K562 (cell line): ENCODE results near the gene LSP1. TPM values are rescaled to one million over a fixed set of nuclear protein-coding genes. Genes with fewer than 3 reads are reported as not detected.

Source experiments
- ATAC-seq: fragments of 200-7000 bp; cut with Tn5 transposase; 3 replicates; pipeline ENCODE4 v1.9.1; 2020; ENCODE audit warnings: moderate library complexity
- BruUV-seq: library from RNA; stranded (reverse); fragments of 400-500 nt; replicated peaks from 2 replicates; lab custom pipeline; 2021; lab: Mats Ljungman, UMichigan
- CTCF ChIA-PET: fragments of 300-600 bp; formaldehyde crosslinking; extraction: SDS; loops from one replicate; lab custom pipeline; 2021; ENCODE audit warnings: low intra/inter-chr PET ratio; lab: Yijun Ruan, JAX
- POLR2A ChIA-PET: fragments of 300-600, 350-650 bp; sonication (Branson Sonifier 250); formaldehyde crosslinking; extraction: SDS; loops from one replicate; lab custom pipeline; 2021; ENCODE audit warnings: antibody characterized with exemption, inconsistent platforms; lab: Yijun Ruan, JAX
- DNase-seq, 4 experiments: peaks; one replicate each; pipeline versions ENCODE4 v3.0.0 to v3.0.0-alpha.2; 2011 to 2018; ENCODE audit warnings: low spot score in 3 of 4, mixed read lengths in 3 of 4; ENCODE audit errors: extremely low read depth in 1 of 4
- FAIRE-seq: peaks from 2 replicates; lab custom pipeline; 2011; peaks lifted over from hg19 to GRCh38; lab: Jason Lieb, UNC
- H2AFZ ChIP-seq: 2 replicates; pipeline ENCODE4 v1.6.0; 2011; ENCODE audit warnings: low read depth, low read length, control low read depth, inconsistent platforms
- H3K27ac ChIP-seq: fragments of 200-600 bp; 3 replicates; pipeline ENCODE4 v1.8.0; 2011; ENCODE audit warnings: low read depth, mild to moderate bottlenecking, control low read depth, inconsistent platforms, low read length, moderate library complexity, mixed read lengths; ENCODE audit errors: extremely low read depth
- H3K27me3 ChIP-seq, 2 experiments: fragments of 300-600 bp in 1 of 2; 2 replicates in 1 of 2; 3 replicates in 1 of 2; pipeline versions ENCODE4 v1.6.0 to v1.8.0; 2011; ENCODE audit warnings: inconsistent platforms in 2 of 2, low read length in 2 of 2, mild to moderate bottlenecking in 1 of 2, mixed read lengths in 1 of 2, moderate library complexity in 1 of 2; ENCODE audit not compliant: control insufficient read depth in 2 of 2, insufficient read depth in 2 of 2
- H3K36me3 ChIP-seq: fragments of 300-600 bp; 3 replicates; pipeline ENCODE4 v1.8.0; 2011; ENCODE audit warnings: mild to moderate bottlenecking, low read length, inconsistent platforms; ENCODE audit not compliant: control insufficient read depth, insufficient read depth
- H3K4me1 ChIP-seq, 2 experiments: fragments of 200-600 bp in 1 of 2; replicated peaks in 1 of 2; 2 replicates in 1 of 2; 3 replicates in 1 of 2; pipeline versions ENCODE4 v1.5.1 to v1.8.0; 2011; ENCODE audit warnings: inconsistent platforms in 2 of 2, low read length in 2 of 2, mild to moderate bottlenecking in 1 of 2, mixed read lengths in 1 of 2, moderate library complexity in 1 of 2; ENCODE audit not compliant: control insufficient read depth in 2 of 2, insufficient read depth in 2 of 2
- H3K4me2 ChIP-seq: 2 replicates; pipeline ENCODE4 v1.6.1; 2011; ENCODE audit warnings: low read length, control low read depth, inconsistent platforms, mixed read lengths; ENCODE audit not compliant: insufficient read depth
- H3K4me3 ChIP-seq: fragments of 200-600 bp; sonication (generic), shearing (Covaris generic); 2 replicates; pipeline ENCODE4 v1.5.1; 2016; ENCODE audit warnings: control low read depth, inconsistent platforms
- H3K79me2 ChIP-seq: fragments of 200-600 bp; 3 replicates; pipeline ENCODE4 v1.8.0; 2011; ENCODE audit warnings: low read length, inconsistent platforms; ENCODE audit not compliant: control insufficient read depth, insufficient read depth
- H3K9ac ChIP-seq, 2 experiments: 2 replicates each; pipeline versions ENCODE4 v1.6.0 to v1.6.1; 2011; ENCODE audit warnings: low read depth in 2 of 2, low read length in 2 of 2, control low read depth in 1 of 2, inconsistent platforms in 1 of 2, mild to moderate bottlenecking in 1 of 2, mixed read lengths in 1 of 2; ENCODE audit not compliant: insufficient read depth in 1 of 2
- H3K9me1 ChIP-seq: one replicate; pipeline ENCODE4 v1.6.0; 2011; ENCODE audit warnings: inconsistent platforms, mild to moderate bottlenecking, low read length, moderate library complexity; ENCODE audit not compliant: control insufficient read depth, insufficient read depth
- H3K9me3 ChIP-seq: replicated peaks from 2 replicates; pipeline ENCODE4 v1.5.1; 2011; ENCODE audit warnings: low read depth, low read length, inconsistent platforms; ENCODE audit not compliant: control insufficient read depth, insufficient read depth
- H4K20me1 ChIP-seq: replicated peaks from 2 replicates; pipeline ENCODE4 v1.6.1; 2011; ENCODE audit warnings: low read length, inconsistent platforms, mixed read lengths; ENCODE audit not compliant: control insufficient read depth, insufficient read depth
- FOXP1 ChIP-seq: sonication (generic); formaldehyde crosslinking; IDR thresholded peaks from 2 replicates; pipeline ENCODE4 v1.8.0; 2022; ENCODE audit warnings: mild to moderate bottlenecking, missing genetic modification reagents
- TARDBP ChIP-seq: fragments of 450-650 bp; IDR thresholded peaks from 2 replicates; pipeline ENCODE4 v1.6.1; 2016
- TCF7L2 ChIP-seq: fragments of 150-350 bp; IDR thresholded peaks from 2 replicates; pipeline ENCODE4 v1.6.1; 2016; ENCODE audit warnings: low read depth, mild to moderate bottlenecking, low read length, moderate library complexity
- TEAD4 ChIP-seq, 2 experiments: sonication (generic) in 1 of 2; formaldehyde crosslinking in 1 of 2; IDR thresholded peaks; 2 replicates each; pipeline versions ENCODE4 v1.6.1 to v1.8.0; 2012 to 2022; ENCODE audit warnings: borderline replicate concordance in 1 of 2, inconsistent platforms in 1 of 2, low read length in 1 of 2, mild to moderate bottlenecking in 1 of 2, missing genetic modification reagents in 1 of 2
- U2AF2 ChIP-seq: fragments of 200-400 bp; formaldehyde crosslinking; optimal IDR thresholded peaks from 2 replicates; pipeline ENCODE3; 2017; ENCODE audit warnings: low read depth, mild to moderate bottlenecking, low read length
- ZBTB1 ChIP-seq: sonication (generic); formaldehyde crosslinking; IDR thresholded peaks from 2 replicates; pipeline ENCODE4 v1.8.1; 2023; ENCODE audit warnings: missing genetic modification reagents, low read depth, mild to moderate bottlenecking, borderline replicate concordance
- ZNF280A ChIP-seq: fragments of 450-650 bp; IDR thresholded peaks from 2 replicates; pipeline ENCODE4 v1.6.1; 2018; ENCODE audit warnings: mild to moderate bottlenecking, low read depth; ENCODE audit not compliant: partially characterized antibody
- ZNF764 ChIP-seq: fragments of 250-450 bp; sonication (Bioruptor Pico); IDR thresholded peaks from 2 replicates; pipeline ENCODE4 v1.4.0; 2020; ENCODE audit warnings: low read depth, mild to moderate bottlenecking, moderate library complexity
- WGBS: fragments of 100-300 bp; shearing (Covaris generic); methylation state at CpG from one replicate; pipeline ENCODE4 v1.1.6; 2016; ENCODE audit warnings: low coverage, mixed read lengths; ENCODE audit not compliant: insufficient coverage; ENCODE audit errors: missing lambda C conversion rate; 5-methylcytosine and 5-hydroxymethylcytosine counted together
- in situ Hi-C: fragments of 300-500 bp; cut with MboI; formaldehyde crosslinking; loops from 4 replicates; pipeline ENCODE4 v1.15.0; 2018; ENCODE audit warnings: inconsistent platforms, mixed read lengths
- intact Hi-C: fragments of 100-400 bp; cut with micrococcal nuclease; formaldehyde crosslinking; loops from 2 replicates; pipeline ENCODE4 v1.14.2; 2022
- polyA plus RNA-seq, 8 experiments: library from polyadenylated mRNA; depleted of rRNA in 4 of 8; stranded (reverse) in 5 of 8; unstranded in 3 of 8; fragments of >200 nt; fragmentation: Nextera tagmentation in 2 of 8; fragmentation: Illumina TruSeq in 1 of 8; extraction: Ambion mirVana in 2 of 8; extraction: Trizol in 1 of 8; gene quantifications; 2 replicates each; pipeline versions ENCODE4 v1.2.1 to v1.2.3, GENCODE V29; 2011 to 2014; ENCODE audit warnings: inconsistent platforms in 1 of 8, missing spikeins in 1 of 8
- total RNA-seq, 7 experiments: library from RNA; depleted of rRNA in 6 of 7; stranded (reverse); fragments of >200 nt in 6 of 7; fragmentation: Illumina TruSeq in 2 of 7; extraction: Trizol in 2 of 7; gene quantifications; 2 replicates each; pipeline versions ENCODE4 v1.2.1 to v1.2.3, GENCODE V29; 2011 to 2021; ENCODE audit warnings: low replicate concordance in 1 of 7
- TF ChIP-seq, protein P1 (sequence below): IDR thresholded peaks from 2 replicates; pipeline ENCODE4 v1.6.1; 2014; ENCODE audit warnings: antibody characterized with exemption

Gene LSP1
- total and polyA plus RNA-seq, 9 of the 15 experiments (the other 6 are each of a cell fraction or from before 2014, with no cell fraction given) = 0.08 to 2.9 (median 0.65) TPM; not detected in 2

DNA sequence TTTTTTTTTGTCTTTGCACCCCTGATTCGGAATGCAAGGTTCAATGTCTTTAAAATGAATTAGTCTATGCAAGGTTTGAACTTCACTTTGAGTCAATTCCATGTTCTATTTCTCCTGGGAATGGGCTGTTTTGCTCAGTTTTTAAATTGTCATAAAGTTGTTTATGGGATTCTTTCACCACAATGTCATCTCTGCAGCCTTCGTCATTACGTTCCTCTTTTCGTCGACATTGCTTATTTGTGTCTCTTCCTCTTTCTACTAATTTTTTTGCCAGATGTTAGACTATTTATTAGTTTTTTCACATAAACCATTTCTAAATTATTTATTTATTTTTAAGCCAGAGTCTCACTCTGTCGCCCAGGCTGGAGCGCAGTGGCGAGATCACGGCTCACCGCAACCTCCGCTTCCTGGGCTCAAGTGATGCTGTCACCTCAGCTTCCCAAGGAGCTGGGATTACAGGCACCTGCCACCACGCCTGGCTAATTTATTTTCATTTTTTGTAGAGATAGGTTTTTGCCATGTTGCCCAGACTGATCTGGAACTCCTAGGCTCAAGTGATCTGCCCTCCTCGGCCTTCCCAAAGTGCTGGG lies 59.5 kb downstream of the LSP1 start:
- DNase-seq (no peak), FAIRE-seq (no peak), ATAC-seq (no peak)
- intact Hi-C loops = no loop called here
- no peaks in the 10 kb centered on the region for H3K9me1 ChIP-seq
- POLR2A ChIA-PET = interaction anchor here (0.7 kb wide), 2 partner anchors 25 to 470 kb away, joined by 3 read pairs; no protein-coding TSS in a partner anchor
- no peak overlapping the region for H3K4me3 ChIP-seq
- H3K4me1 ChIP-seq = peaks cover 0 to 5% of the 10 kb centered on the region in 2 experiments; a peak in 1 of 5 replicates
- no peak overlapping the region for H3K27ac ChIP-seq
- H4K20me1 ChIP-seq = 0 out of 2 replicates have a peak, but pooled peaks cover 2% of the 10 kb centered on the region
- in situ Hi-C loops = no loop called here
- peaks cover 27 to 49% of the 10 kb centered on the region in 2 experiments for H3K27me3 ChIP-seq
- H3K9ac ChIP-seq = no peak overlapping the region
- H3K36me3 ChIP-seq = no peaks in the 10 kb centered on the region
- H2AFZ ChIP-seq = no peak overlapping the region
- TF ChIP-seq ZNF280A = no peak
- TF ChIP-seq FOXP1 (CRISPR knock-in tag) = no peak
- no peak for TF ChIP-seq TCF7L2
- no peak for TF ChIP-seq ZBTB1
- no peak for TF ChIP-seq ZNF764
- TF ChIP-seq TARDBP = no peak
- TF ChIP-seq TEAD4 (IDR thresholded peaks at IDR 0.05; ENCODE audit: low read length) = no peak
- no peak for TF ChIP-seq TEAD4 (CRISPR knock-in tag; IDR thresholded peaks at IDR 0.05; ENCODE audit: borderline replicate concordance)
- TF ChIP-seq, protein P1, sequence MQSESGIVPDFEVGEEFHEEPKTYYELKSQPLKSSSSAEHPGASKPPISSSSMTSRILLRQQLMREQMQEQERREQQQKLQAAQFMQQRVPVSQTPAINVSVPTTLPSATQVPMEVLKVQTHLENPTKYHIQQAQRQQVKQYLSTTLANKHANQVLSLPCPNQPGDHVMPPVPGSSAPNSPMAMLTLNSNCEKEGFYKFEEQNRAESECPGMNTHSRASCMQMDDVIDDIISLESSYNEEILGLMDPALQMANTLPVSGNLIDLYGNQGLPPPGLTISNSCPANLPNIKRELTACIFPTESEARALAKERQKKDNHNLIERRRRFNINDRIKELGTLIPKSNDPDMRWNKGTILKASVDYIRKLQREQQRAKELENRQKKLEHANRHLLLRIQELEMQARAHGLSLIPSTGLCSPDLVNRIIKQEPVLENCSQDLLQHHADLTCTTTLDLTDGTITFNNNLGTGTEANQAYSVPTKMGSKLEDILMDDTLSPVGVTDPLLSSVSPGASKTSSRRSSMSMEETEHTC = no peak
- TF ChIP-seq U2AF2 = no peak
- CTCF ChIA-PET = no interaction called here
- H3K4me2 ChIP-seq = no peak overlapping the region
- no peaks in the 10 kb centered on the region for H3K79me2 ChIP-seq
- WGBS = 16% methylated on average over 13 of the region's 13 CpGs
- BruUV-seq = no TSS peak
- H3K9me3 ChIP-seq = no peaks in the 10 kb centered on the region; the same call in 1 of the 2 replicates
